Erythroblast (primary cell): Measurements from ENCODE around the gene PRR20E.

Source experiments
- GATA1 ChIP-seq: IDR thresholded peaks from 2 replicates; pipeline ENCODE4 v1.6.1; 2011; ENCODE audit warnings: low read depth, mild to moderate bottlenecking, control low read depth, low read length, moderate library complexity
- POLR2A ChIP-seq: IDR thresholded peaks from 2 replicates; pipeline ENCODE4 v1.6.1; 2011; ENCODE audit warnings: mild to moderate bottlenecking, low read length

DNA sequence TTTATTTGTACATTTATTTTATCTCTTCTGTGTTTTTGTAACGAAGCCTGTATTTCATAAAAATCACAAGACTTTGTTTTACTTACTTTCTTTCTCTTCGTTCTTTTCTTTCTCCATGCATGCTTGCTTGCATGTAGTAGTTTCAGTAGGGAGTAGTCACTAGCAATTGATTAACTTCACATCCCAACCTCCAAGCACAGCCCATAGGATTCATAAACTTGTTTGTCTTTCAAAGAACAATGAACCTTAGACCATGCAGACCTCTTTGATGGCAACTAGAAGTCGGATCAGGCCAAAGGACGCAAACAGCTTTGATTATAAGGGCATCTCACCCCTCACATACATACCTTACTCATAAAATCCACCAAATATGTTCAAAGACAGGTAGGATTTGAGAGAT lies 29.4 kb upstream of the PRR20E start:
- TF ChIP-seq POLR2A (no peak), GATA1 (no peak)
